A673 (cell line): Measurements from ENCODE around the gene TIAM1. TPM values are rescaled to one million over a fixed set of nuclear protein-coding genes. Genes with fewer than 3 reads are reported as not detected.
A peak's percentile ranks its signal among the peaks of the same experiment; 100 is the strongest.

ENCODE experiments used
- BruUV-seq: library from RNA; stranded (reverse); fragments of 400-500 nt; replicated peaks from 2 replicates; lab custom pipeline; 2021; lab: Mats Ljungman, UMichigan
- CTCF ChIA-PET: fragments of 300-600 bp; sonication (Branson Sonifier 250); formaldehyde crosslinking; loops from one replicate; lab custom pipeline; 2022; ENCODE audit warnings: antibody characterized with exemption; lab: Charles Lee
- POLR2A ChIA-PET: fragments of 300-600 bp; sonication (Branson Sonifier 250); formaldehyde crosslinking; loops from one replicate; lab custom pipeline; 2022; ENCODE audit warnings: antibody characterized with exemption; ENCODE audit not compliant: low non-redundant PET; lab: Charles Lee
- DNase-seq: peaks from one replicate; pipeline ENCODE4 v3.0.0-alpha.2; 2015; ENCODE audit warnings: low spot score
- H3K27ac ChIP-seq: fragments of 200-600 bp; sonication (generic); 2 replicates; pipeline ENCODE4 v1.5.1; 2016; ENCODE audit warnings: mixed run types, low read depth, mild to moderate bottlenecking, mixed read lengths, antibody characterized with exemption, low read length; ENCODE audit not compliant: poor library complexity, severe bottlenecking
- H3K27me3 ChIP-seq: fragments of 200-600 bp; sonication (generic); replicated peaks from 2 replicates; pipeline ENCODE4 v1.6.1; 2017; ENCODE audit warnings: mixed run types, low read depth, mild to moderate bottlenecking, mixed read lengths, antibody characterized with exemption, low read length; ENCODE audit not compliant: insufficient read depth, poor library complexity
- H3K36me3 ChIP-seq: fragments of 200-600 bp; sonication (generic); 2 replicates; pipeline ENCODE4 v1.6.1; 2016; ENCODE audit warnings: mixed run types, mild to moderate bottlenecking, mixed read lengths, antibody characterized with exemption, low read length; ENCODE audit not compliant: insufficient read depth, poor library complexity, severe bottlenecking
- H3K4me1 ChIP-seq: fragments of 200-600 bp; sonication (generic); 2 replicates; pipeline ENCODE4 v1.6.1; 2017; ENCODE audit warnings: mixed run types, mild to moderate bottlenecking, mixed read lengths, antibody characterized with exemption, low read length; ENCODE audit not compliant: insufficient read depth, poor library complexity, severe bottlenecking
- H3K4me3 ChIP-seq: fragments of 200-600 bp; sonication (generic); 2 replicates; pipeline ENCODE4 v1.5.1; 2016; ENCODE audit warnings: low read depth, mixed run types, mild to moderate bottlenecking, mixed read lengths, low read length; ENCODE audit not compliant: poor library complexity, severe bottlenecking
- H3K9me3 ChIP-seq: fragments of 200-600 bp; sonication (generic); 2 replicates; pipeline ENCODE4 v1.6.1; 2016; ENCODE audit warnings: mixed run types, low read depth, mild to moderate bottlenecking, mixed read lengths, antibody characterized with exemption, low read length; ENCODE audit not compliant: poor library complexity, severe bottlenecking
- EZH2 ChIP-seq: fragments of 200-600 bp; sonication (generic); IDR thresholded peaks from 2 replicates; pipeline ENCODE4 v1.6.1; 2017; ENCODE audit warnings: borderline replicate concordance, low read depth, mild to moderate bottlenecking, mixed read lengths, antibody characterized with exemption, low read length; ENCODE audit not compliant: poor library complexity, severe bottlenecking
- intact Hi-C: fragments of 100-400 bp; cut with micrococcal nuclease; formaldehyde crosslinking; loops from one replicate; pipeline ENCODE4 v1.10.0; 2022; ENCODE audit not compliant: unreplicated experiment
- total RNA-seq: library from RNA; stranded (reverse); gene quantifications from 2 replicates; pipeline ENCODE4 v1.2.3, GENCODE V29; 2021
- TF ChIP-seq, protein P1 (sequence below): fragments of 300-800, 200-600 bp; sonication (generic); conservative IDR thresholded peaks from 2 replicates; pipeline ENCODE4 v1.5.1; 2017; ENCODE audit warnings: low read depth, mild to moderate bottlenecking, antibody characterized with exemption, low read length, moderate library complexity, mixed read lengths

The TIAM1 gene
- total RNA-seq, 1 experiment from 2014 or later = 9.6 TPM

DNA sequence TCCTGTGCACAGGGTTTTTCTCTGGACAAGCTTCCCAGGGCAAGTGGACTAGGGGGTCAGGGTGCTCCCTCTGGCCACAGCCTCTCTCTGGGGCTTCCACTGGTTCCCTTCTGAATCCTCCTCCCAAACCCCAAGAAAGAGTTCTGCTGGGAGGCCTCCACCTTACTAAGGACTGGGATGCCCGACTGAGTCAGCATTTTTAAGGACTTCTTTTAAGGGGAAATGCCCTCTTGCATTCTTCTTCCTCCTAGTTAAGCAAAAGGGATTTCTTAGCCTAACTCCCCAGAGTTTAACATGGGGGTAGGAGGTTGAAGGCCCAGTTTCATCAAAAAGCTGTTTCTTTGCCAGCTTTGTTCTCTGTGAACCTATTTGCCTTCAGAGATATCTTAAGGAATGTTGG, 206.1 kb downstream of the TIAM1 start:
- POLR2A ChIA-PET = no interaction called here
- TF ChIP-seq, protein P1, sequence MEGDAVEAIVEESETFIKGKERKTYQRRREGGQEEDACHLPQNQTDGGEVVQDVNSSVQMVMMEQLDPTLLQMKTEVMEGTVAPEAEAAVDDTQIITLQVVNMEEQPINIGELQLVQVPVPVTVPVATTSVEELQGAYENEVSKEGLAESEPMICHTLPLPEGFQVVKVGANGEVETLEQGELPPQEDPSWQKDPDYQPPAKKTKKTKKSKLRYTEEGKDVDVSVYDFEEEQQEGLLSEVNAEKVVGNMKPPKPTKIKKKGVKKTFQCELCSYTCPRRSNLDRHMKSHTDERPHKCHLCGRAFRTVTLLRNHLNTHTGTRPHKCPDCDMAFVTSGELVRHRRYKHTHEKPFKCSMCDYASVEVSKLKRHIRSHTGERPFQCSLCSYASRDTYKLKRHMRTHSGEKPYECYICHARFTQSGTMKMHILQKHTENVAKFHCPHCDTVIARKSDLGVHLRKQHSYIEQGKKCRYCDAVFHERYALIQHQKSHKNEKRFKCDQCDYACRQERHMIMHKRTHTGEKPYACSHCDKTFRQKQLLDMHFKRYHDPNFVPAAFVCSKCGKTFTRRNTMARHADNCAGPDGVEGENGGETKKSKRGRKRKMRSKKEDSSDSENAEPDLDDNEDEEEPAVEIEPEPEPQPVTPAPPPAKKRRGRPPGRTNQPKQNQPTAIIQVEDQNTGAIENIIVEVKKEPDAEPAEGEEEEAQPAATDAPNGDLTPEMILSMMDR = no peak
- TF ChIP-seq EZH2 = no peak
- Histone ChIP-seq H3K4me3 (no peak overlapping the region), H3K9me3 (no peaks in the 10 kb centered on the region), H3K27ac (no peak overlapping the region), H3K27me3 (no peaks in the 10 kb centered on the region), H3K4me1 (peaks cover 5% of the 10 kb centered on the region), H3K36me3 (no peaks in the 10 kb centered on the region)
- CTCF ChIA-PET = no interaction called here
- BruUV-seq = no TSS peak
- intact Hi-C loops = no loop called here
- DNase-seq = no peak

DNA sequence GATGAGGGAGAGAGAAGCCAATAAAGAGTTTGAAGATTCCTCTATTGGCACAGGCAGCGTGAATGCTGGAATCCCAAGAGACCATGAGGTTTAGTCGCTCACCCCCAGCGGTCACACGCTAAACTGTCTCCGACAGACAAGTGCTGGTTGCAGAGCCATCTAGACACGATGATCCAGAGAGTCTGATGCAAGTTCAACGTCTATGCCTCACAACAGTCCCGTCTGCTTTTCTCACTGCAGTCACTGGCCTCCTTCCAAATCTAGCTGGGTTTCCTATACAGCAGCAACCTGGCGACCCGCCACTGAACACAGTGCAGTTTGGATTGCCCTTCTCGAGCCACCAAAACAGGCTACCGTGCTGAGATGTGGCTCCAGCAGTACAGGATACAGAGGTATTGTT, 207.2 kb downstream of the TIAM1 start:
- Histone ChIP-seq H3K4me1 (peaks cover 5% of the 10 kb centered on the region), H3K27ac (no peak overlapping the region), H3K4me3 (no peak overlapping the region), H3K27me3 (no peaks in the 10 kb centered on the region), H3K36me3 (no peaks in the 10 kb centered on the region), H3K9me3 (no peaks in the 10 kb centered on the region)
- intact Hi-C loops = no loop called here
- BruUV-seq = no TSS peak
- peak; percentile 73 for DNase-seq
- ChIA-PET CTCF (no interaction called here), POLR2A (no interaction called here)
- no peak for TF ChIP-seq EZH2
- TF ChIP-seq, protein P1 = peak; percentile 35

DNA sequence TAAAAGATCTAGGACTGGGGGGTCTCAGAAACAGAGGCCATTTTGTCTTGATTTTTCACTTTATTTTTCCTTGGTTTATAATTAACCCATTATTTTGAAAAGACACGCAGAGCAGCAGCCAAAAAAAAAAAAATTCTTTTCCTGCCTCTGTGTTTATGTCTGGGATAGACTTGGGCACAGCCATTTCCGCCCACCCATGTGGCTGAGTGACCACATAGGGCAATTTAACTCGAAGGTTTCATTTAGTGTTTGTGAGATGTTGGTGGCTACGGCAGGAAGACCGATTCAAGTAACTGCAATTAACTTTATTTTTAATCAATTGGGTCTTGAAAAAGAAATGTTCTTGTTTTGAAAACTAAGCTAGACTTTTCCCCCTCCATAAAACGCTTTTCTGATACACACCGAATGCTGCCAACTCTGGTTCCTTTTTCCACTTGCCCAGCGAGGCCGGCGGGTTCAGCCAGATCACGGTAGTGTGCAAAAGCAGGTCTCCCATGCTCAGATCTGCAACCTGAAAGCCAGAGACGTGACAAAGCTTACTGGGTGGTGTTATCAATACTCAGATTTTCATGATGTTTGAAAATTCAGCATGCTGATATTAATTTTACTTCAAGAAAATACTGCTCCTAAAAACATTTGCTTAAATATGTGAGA, 208.4 kb downstream of the TIAM1 start:
- ChIA-PET CTCF (no interaction called here), POLR2A (no interaction called here)
- no TSS peak for BruUV-seq
- TF ChIP-seq EZH2 = no peak
- TF ChIP-seq, protein P1 = no peak
- H3K4me3 ChIP-seq = no peak overlapping the region
- H3K36me3 ChIP-seq = no peaks in the 10 kb centered on the region
- DNase-seq = no peak
- no peaks in the 10 kb centered on the region for H3K27me3 ChIP-seq
- no peak overlapping the region for H3K27ac ChIP-seq
- no peaks in the 10 kb centered on the region for H3K9me3 ChIP-seq
- peaks cover 5% of the 10 kb centered on the region for H3K4me1 ChIP-seq
- intact Hi-C loops = no loop called here
